ENCODE data around the gene DLEC1. TPM values are rescaled to one million over a fixed set of nuclear protein-coding genes. Genes with fewer than 3 reads are reported as not detected.
A peak's percentile ranks its signal among the peaks of the same experiment; 100 is the strongest.

DLEC1 gene
- total RNA-seq, 4 donors from 2014 or later: 0.07 to 0.78 (median 0.16) TPM

- no peak for ATAC-seq
- H3K9me3 ChIP-seq: peaks cover 0 to 4% (median 0%) of the 10 kb centered on the region in 3 donors
- H3K4me3 ChIP-seq: no peak overlapping the region
- WGBS, 2 donors (ENCODE audit: low coverage in 1 of 2): 61 to 80% methylated on average over 5 of the region's 5 CpGs
- no peaks in the 10 kb centered on the region for H3K36me3 ChIP-seq
- H3K27ac ChIP-seq: no peak overlapping the region
- no peak for TF ChIP-seq CTCF (IDR thresholded peaks at IDR 0.05)
- TF ChIP-seq POLR2A (IDR thresholded peaks at IDR 0.05): no peak
- no peak for TF ChIP-seq POLR2AphosphoS5 (IDR thresholded peaks at IDR 0.05)
- H3K27me3 ChIP-seq: no peaks in the 10 kb centered on the region
- H3K4me1 ChIP-seq: no peaks in the 10 kb centered on the region
These were observed 109.4 kb downstream of the DLEC1 start for GRCh38 chr3:38148311-38148882.

- TF ChIP-seq CTCF (IDR thresholded peaks at IDR 0.05) (no peak), POLR2AphosphoS5 (IDR thresholded peaks at IDR 0.05) (no peak), EP300 (IDR thresholded peaks at IDR 0.05) (no peak), POLR2A (IDR thresholded peaks at IDR 0.05) (no peak)
- no peaks in the 10 kb centered on the region for H3K4me1 ChIP-seq
- peaks cover 0 to 4% (median 0%) of the 10 kb centered on the region in 3 donors for H3K9me3 ChIP-seq
- no peaks in the 10 kb centered on the region for H3K27me3 ChIP-seq
- H3K4me3 ChIP-seq: no peak overlapping the region
- H3K27ac ChIP-seq: peak overlapping the region in 1 of 4 donors; percentile 33
- WGBS, 2 donors (ENCODE audit: low coverage in 1 of 2): 51 to 65% methylated on average over 2 to 3 of the region's 3 CpGs
- no peaks in the 10 kb centered on the region for H3K36me3 ChIP-seq
- no peak for ATAC-seq
These were observed 110.7 kb downstream of the DLEC1 start for GRCh38 chr3:38149708-38150107.

GRCh38 chr3:38150780-38151528 lies 111.9 kb downstream of the DLEC1 start:
- no peaks in the 10 kb centered on the region for H3K36me3 ChIP-seq
- H3K4me1 ChIP-seq: no peaks in the 10 kb centered on the region
- 57 to 74% methylated on average over 3 of the region's 3 CpGs for WGBS, 2 donors (ENCODE audit: low coverage in 1 of 2)

GRCh38 chr3:38151667-38152265 lies 112.8 kb downstream of the DLEC1 start:
- WGBS, 2 donors (ENCODE audit: low coverage in 1 of 2): 63 to 88% methylated on average over 2 of the region's 3 CpGs
- H3K36me3 ChIP-seq: no peaks in the 10 kb centered on the region
- no peaks in the 10 kb centered on the region for H3K4me1 ChIP-seq
- TF ChIP-seq CTCF (IDR thresholded peaks at IDR 0.05) (no peak), POLR2A (IDR thresholded peaks at IDR 0.05) (no peak), EP300 (IDR thresholded peaks at IDR 0.05) (no peak), POLR2AphosphoS5 (IDR thresholded peaks at IDR 0.05) (no peak)
- no peaks in the 10 kb centered on the region for H3K9me3 ChIP-seq
- no peaks in the 10 kb centered on the region for H3K27me3 ChIP-seq
- H3K27ac ChIP-seq: no peak overlapping the region
- no peak overlapping the region for H3K4me3 ChIP-seq
- no peak for ATAC-seq

More at GRCh38 chr3:38150780-38151528, 111.9 kb downstream of the DLEC1 start:
- TF ChIP-seq POLR2A (IDR thresholded peaks at IDR 0.05): no peak
- no peak for TF ChIP-seq POLR2AphosphoS5 (IDR thresholded peaks at IDR 0.05)
- no peak for TF ChIP-seq EP300 (IDR thresholded peaks at IDR 0.05)
- no peak for TF ChIP-seq CTCF (IDR thresholded peaks at IDR 0.05)
- H3K27ac ChIP-seq: no peak overlapping the region
- ATAC-seq: no peak
- no peaks in the 10 kb centered on the region for H3K27me3 ChIP-seq
- no peak overlapping the region for H3K4me3 ChIP-seq
- H3K9me3 ChIP-seq: peaks cover 0 to 4% (median 0%) of the 10 kb centered on the region in 3 donors

All from gastroesophageal sphincter (tissue), 4 donors.